Articular chondrocyte of knee joint (primary cell): Measurements from ENCODE around the gene FAM217A. TPM values are rescaled to one million over a fixed set of nuclear protein-coding genes. Genes with fewer than 3 reads are reported as not detected.

ENCODE experiments used
- total RNA-seq: library from RNA; depleted of rRNA; stranded (reverse); fragments of >200 nt; gene quantifications from 2 replicates; pipeline ENCODE4 v1.2.3, GENCODE V29; 2012

FAM217A gene
- total RNA-seq: not detected in 2 replicates

GRCh38 chr6:4078691-4079471 is at the start of gene FAM217A:
Gene FAM217A (minus strand): TSS chr6:4079137. CDS start chr6:4077414, 1,723 bp downstream.

Other genes starting within 250 kb of the FAM217A start
- 5.0 and 7.6 TPM in 2 replicates for gene FAM50B, start 229.8 kb downstream of the FAM217A start, total RNA-seq
- gene ECI2, start 56.4 kb upstream of the FAM217A start, total RNA-seq: 102 TPM in 2 replicates